ENCODE measurements around the gene RNU5B-1.

DNA sequence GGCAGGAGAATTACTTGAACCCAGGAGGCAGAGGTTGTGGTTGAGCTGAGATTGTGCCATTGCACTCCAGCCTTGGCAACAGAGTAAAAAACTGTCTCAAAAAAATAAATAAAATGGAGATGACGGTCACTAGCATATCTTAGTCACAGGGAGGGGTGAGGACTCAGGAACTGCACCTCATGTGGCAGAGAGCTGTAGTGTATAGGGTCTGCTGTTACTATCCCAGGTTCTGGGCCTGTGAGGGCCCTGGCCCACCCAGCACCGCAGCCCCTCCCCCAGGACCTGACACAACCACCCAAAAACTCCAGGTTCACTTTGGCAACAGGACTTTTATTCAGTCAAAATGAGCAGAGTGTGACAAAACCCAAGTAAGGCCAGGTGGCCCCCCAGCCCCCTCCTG lies 22.3 kb downstream of the RNU5B-1 start:
- no peak for TF ChIP-seq POLR2A (IDR thresholded peaks at IDR 0.05; ENCODE audit: low read length)
- no peak for TF ChIP-seq GATA1 (IDR thresholded peaks at IDR 0.05; ENCODE audit: low read depth, low read length)
